ENCODE results near the gene HELZ.

GRCh38 chr17:67092291-67092690 is 152.7 kb downstream of the HELZ start:
- TF ChIP-seq POLR2AphosphoS5 (IDR thresholded peaks at IDR 0.05) (no peak), CTCF (IDR thresholded peaks at IDR 0.05 in 8 of 11, conservative IDR thresholded peaks at IDR 0.05 in 3 of 11) (no peak), POLR2A (IDR thresholded peaks at IDR 0.05) (no peak)
